NCI-H1105 treated with DMSO at 0.1 percent for 48 hours (cell line): ENCODE measurements around the gene PCTP.

Experiments used
- DNase-seq: peaks from one replicate; lab custom pipeline; 2025; lab: John Stamatoyannopoulos, UW

The PCTP gene

DNA sequence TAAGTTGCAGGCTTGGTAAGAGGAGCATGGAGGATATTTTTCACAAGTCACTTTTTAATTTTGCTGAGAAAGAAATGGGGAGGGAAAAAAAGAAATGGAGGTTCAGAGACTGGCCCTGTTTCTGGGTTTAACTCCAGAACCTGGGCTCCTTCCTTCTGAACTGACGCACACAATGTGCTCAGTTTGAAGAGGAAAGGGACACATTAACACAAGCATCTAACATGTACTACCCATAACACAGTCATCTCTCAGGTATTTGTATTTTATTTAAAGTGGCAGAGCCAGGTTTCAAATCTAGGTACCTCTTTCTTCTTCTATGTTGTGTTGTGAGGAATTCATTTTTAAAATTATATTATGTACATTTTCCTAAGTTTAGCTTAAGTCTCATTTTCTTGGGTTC lies 22.9 kb upstream of the PCTP start:
- DNase-seq, result no peak

DNA sequence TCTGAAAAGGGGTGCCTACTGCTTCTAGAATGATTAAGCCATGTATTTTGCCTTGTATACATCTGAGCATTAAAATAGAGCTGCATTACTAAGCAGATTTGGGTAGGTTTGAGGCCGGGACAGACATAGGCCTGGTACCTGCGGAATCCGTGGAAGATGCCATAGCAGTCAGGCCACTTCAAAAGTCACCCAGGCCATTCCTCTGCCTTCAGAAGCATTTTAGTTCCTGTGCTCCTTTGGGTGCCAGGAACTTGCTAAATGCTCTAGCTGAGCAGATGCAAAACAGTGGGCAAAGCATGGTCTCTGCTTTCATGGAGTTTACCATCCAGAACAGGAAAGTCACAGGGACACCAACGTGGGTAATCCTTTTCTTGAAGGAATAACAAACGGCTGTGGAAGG lies 22.5 kb upstream of the PCTP start:
- no peak for DNase-seq

- DNase-seq, result no peak
Observed at GRCh38 chr17:55728833-55729232, 22.0 kb upstream of the PCTP start.

GRCh38 chr17:55729484-55729883 lies 21.4 kb upstream of the PCTP start:
- DNase-seq, result no peak

- no peak for DNase-seq
Observed at GRCh38 chr17:55730380-55730779, 20.5 kb upstream of the PCTP start.

- DNase-seq, result no peak
Observed at GRCh38 chr17:55730808-55731207, 20.0 kb upstream of the PCTP start.

GRCh38 chr17:55731586-55732250 lies 19.1 kb upstream of the PCTP start:
- DNase-seq, result no peak

- DNase-seq, result no peak
Observed at GRCh38 chr17:55734128-55734781, 16.6 kb upstream of the PCTP start.

DNA sequence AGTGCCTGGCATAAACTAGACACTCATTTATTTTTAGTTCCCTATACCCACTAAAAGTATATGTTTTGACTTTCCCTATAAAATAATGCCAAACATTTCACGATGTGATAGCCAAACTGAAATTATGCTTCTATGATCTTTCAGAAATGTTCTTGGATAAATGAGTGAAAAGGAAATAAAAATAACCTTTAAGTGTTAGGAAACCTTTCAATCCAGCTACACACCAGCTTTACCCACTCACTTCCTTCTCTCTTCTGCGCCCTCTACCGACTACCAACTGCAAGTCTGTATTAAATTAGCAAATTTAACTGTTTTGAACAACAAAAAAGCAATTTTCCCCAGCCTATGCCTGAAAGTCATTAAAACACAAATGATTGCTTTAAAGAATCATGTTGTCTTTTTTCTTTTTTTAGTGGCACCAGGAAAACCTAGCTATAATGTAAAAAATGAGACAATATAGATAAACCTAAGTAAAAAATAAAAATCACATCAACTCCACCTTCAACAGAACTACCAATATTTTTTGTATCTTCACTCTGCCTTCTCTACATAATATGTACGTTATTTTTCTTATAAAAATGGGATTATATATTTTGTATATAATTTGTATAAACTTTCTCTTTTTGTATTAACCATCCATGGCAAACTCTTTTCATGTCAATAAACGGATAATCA lies 15.0 kb upstream of the PCTP start:
- no peak for DNase-seq

GRCh38 chr17:55737976-55738501 lies 12.8 kb upstream of the PCTP start:
- DNase-seq, result no peak

GRCh38 chr17:55740511-55741355 lies 10.1 kb upstream of the PCTP start:
- DNase-seq, result no peak

- DNase-seq, result no peak
Observed at GRCh38 chr17:55741356-55741700, 9.5 kb upstream of the PCTP start.

DNA sequence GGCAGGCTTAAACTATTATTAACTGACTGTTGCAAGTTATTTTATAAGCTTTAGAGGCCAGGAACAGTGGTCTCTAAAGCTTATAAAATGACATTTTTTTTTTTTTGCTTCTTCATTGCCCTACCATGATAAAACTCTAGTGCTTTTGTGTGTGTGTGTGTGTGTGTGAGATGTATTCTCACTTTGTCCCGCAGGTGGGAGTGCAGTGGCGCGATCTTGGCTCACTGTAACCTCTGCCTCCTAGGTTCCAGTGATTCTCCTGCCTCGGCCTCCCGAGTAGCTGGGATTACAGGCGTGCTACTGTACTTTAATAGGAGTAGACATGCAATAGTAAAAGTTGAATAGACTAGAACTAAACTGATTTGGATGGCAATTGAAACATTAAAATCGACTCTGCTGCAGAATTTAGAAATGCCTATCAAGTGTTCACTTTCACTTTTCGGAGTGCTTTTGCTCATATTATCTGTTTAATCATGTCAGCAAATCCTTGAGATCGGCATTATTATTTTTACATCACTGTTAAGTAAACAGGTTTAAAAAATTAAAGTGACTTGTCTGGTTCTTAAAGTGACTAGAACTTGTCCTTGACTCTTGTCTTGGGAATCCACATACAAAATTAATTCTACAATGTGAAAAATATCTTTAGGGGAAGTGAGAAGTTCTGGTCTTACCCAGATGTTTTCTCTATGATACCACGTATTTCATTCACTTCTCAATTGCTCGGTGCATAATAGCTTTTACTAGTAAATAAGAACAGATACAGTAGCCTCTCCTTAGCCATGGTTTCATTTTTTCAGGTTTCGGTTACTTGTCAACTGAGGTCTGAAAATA lies 8.4 kb upstream of the PCTP start:
- DNase-seq, result no peak

GRCh38 chr17:55743103-55743679 lies 7.7 kb upstream of the PCTP start:
- DNase-seq, result peak; percentile 28

GRCh38 chr17:55745258-55745657 lies 5.6 kb upstream of the PCTP start:
- DNase-seq, result no peak

- no peak for DNase-seq
Observed at GRCh38 chr17:55746466-55746865, 4.4 kb upstream of the PCTP start.

DNA sequence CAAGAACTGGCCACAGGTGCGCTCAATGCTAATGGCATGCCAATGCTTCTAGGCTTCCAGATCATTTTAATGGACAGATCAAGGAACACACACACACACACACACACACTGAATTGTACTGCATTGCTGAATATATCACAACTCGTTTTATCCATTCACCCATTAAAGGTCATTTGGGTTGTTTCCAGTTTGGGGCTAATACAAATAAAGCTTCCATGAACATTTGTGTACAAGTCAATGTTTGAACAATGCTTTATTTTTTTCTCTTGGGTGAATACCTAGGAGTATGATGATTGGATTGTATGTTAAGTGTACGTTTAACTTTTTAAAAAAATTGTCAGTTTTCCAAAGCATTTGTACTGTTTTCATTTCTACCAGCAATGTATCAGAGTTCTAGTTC lies 3.6 kb upstream of the PCTP start:
- DNase-seq, result no peak

DNA sequence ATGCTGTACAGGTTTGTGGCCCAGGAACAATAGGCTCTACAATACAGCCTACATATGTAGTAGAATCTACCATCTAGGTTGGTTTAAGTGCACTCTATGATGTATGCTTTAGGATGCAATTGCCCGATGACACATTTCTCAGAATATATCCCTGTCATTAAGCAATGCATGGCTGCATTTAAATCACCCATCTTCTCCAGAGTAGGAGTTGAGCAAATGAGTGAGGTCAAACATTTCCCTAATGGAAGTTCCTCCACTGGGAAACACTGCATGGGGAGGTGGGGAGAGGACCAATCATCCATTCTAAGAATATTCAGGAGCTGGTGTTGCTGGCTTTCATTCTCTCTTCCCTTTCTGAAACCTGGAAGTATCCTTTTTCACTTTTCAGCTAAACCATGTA lies 2.0 kb upstream of the PCTP start:
- DNase-seq, result no peak

GRCh38 chr17:55749985-55750384 lies 866 bp upstream of the PCTP start:
- DNase-seq, result no peak

GRCh38 chr17:55751720-55752250 lies 934 bp downstream of the PCTP start:
- DNase-seq, result no peak

DNA sequence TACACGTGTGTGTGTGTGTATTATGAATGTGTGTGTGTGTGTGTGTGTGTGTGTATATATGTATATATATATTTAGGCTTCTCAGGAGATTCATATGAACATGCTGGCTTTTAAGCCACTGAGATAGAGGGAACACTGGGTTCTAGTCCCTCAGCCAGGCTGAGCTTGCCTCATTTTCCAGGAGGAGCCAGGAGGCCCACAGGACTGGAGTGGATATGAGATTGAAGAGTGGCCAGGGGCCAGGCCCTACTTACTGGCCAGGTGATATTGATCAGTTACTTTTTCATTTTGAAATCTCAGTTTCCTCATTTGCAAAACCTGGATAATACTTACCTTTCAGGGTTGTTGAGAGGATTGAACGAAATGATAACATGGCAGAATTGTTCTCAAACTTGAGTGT lies 5.8 kb downstream of the PCTP start:
- DNase-seq, result no peak
